ENCODE results near the gene SDHC. TPM values are rescaled to one million over a fixed set of nuclear protein-coding genes. Genes with fewer than 3 reads are reported as not detected.

Gene SDHC
- total and polyA plus RNA-seq, 2 of the 13 experiments (the other 11 are each of a cell fraction or from before 2014, with no cell fraction given) = 27.1 to 229 TPM

DNA sequence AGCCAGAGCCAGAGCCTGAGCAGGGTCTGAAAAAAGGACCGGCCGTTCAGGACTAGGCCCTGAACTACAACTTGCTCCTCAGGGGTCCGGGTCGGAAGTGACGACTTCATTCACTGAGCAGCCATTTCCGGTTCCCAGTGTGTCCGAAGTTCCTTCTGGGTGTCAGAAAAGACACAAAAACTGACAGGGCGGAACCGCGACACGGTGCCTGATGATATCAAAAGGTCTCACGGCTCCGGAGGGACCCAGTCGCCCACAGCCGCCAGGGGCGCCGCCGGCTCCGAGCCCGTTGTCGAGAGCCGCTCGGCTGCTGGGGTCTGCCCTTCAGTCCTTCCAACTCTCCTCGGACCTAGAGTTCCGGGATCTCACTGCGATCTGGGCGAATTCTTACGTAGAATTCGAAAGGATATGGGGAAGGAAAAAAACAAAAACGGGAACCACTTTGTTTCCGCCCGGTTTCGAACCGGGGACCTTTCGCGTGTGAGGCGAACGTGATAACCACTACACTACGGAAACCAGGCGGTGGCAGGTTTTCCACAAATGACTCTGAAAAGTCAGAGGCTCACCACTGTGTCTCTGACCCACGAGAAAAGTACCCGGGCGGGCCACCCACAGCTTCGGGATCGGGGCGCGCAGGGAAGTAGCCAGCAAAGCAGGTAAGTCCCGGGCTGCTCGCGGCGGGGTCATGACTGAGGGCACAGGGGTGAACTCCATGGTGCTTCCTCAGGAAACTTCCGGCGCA is 85.2 kb downstream of the SDHC start (continued):
- TF ChIP-seq FOXP1 (IDR thresholded peaks at IDR 0.05) (no peak), FOXP1 (CRISPR knock-in tag; IDR thresholded peaks at IDR 0.05) (no peak), PRPF4 (IDR thresholded peaks at IDR 0.05; ENCODE audit: low read depth, low read length, poor library complexity, severe bottlenecking) (no peak), BRF2 (CRISPR knock-in tag; IDR thresholded peaks at IDR 0.05) (no peak; the same call in none of the 2 replicates), ZIK1 (CRISPR knock-in tag; IDR thresholded peaks at IDR 0.05; ENCODE audit: borderline replicate concordance, low read depth) (no peak), ZNF598 (CRISPR knock-in tag; IDR thresholded peaks at IDR 0.05; ENCODE audit: borderline replicate concordance) (0 out of 2 replicates have a peak, but pooled peaks have one; percentile 84), SP2 (CRISPR knock-in tag; IDR thresholded peaks at IDR 0.05) (no peak), RORA (CRISPR knock-in tag; IDR thresholded peaks at IDR 0.05) (no peak), ISX (CRISPR knock-in tag; conservative IDR thresholded peaks at IDR 0.05) (no peak), ZNF33B (CRISPR knock-in tag; IDR thresholded peaks at IDR 0.05) (0 out of 2 replicates have a peak, but pooled peaks have one; percentile 23), HES4 (CRISPR knock-in tag; IDR thresholded peaks at IDR 0.05; ENCODE audit: borderline replicate concordance) (peak; percentile 70), E2F5 (CRISPR knock-in tag; conservative IDR thresholded peaks at IDR 0.05) (no peak), ZSCAN22 (CRISPR knock-in tag; IDR thresholded peaks at IDR 0.05) (0 out of 2 replicates have a peak, but pooled peaks have one; percentile 5), CCDC6 (CRISPR knock-in tag; IDR thresholded peaks at IDR 0.05) (peak; percentile 82; the same call in 1 of the 2 replicates), NFRKB (IDR thresholded peaks at IDR 0.05) (no peak), NR2F2 (IDR thresholded peaks at IDR 0.05; ENCODE audit: borderline replicate concordance, low read depth) (peak; percentile 44; the same call in 1 of the 2 replicates), SKI (IDR thresholded peaks at IDR 0.05; ENCODE audit: partially characterized antibody) (peak; percentile 46), ZNF556 (CRISPR knock-in tag; IDR thresholded peaks at IDR 0.05; ENCODE audit: borderline replicate concordance) (peak; percentile 61; the same call in 1 of the 2 replicates), KDM2A (CRISPR knock-in tag; IDR thresholded peaks at IDR 0.05; ENCODE audit: borderline replicate concordance, low read depth) (peak; percentile 88), HMG20B (CRISPR knock-in tag; conservative IDR thresholded peaks at IDR 0.05) (no peak), STAT6 (CRISPR knock-in tag; IDR thresholded peaks at IDR 0.05; ENCODE audit: borderline replicate concordance) (peak; percentile 57; the same call in 1 of the 2 replicates), ZMYM3 (CRISPR knock-in tag; IDR thresholded peaks at IDR 0.05) (no peak)
- TF ChIP-seq, protein P1, sequence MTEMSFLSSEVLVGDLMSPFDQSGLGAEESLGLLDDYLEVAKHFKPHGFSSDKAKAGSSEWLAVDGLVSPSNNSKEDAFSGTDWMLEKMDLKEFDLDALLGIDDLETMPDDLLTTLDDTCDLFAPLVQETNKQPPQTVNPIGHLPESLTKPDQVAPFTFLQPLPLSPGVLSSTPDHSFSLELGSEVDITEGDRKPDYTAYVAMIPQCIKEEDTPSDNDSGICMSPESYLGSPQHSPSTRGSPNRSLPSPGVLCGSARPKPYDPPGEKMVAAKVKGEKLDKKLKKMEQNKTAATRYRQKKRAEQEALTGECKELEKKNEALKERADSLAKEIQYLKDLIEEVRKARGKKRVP (CRISPR knock-in tag; IDR thresholded peaks at IDR 0.05) = peak in 1 of 2 experiments; percentile 61; a peak in 2 of 4 replicates
- TF ChIP-seq, protein P2, sequence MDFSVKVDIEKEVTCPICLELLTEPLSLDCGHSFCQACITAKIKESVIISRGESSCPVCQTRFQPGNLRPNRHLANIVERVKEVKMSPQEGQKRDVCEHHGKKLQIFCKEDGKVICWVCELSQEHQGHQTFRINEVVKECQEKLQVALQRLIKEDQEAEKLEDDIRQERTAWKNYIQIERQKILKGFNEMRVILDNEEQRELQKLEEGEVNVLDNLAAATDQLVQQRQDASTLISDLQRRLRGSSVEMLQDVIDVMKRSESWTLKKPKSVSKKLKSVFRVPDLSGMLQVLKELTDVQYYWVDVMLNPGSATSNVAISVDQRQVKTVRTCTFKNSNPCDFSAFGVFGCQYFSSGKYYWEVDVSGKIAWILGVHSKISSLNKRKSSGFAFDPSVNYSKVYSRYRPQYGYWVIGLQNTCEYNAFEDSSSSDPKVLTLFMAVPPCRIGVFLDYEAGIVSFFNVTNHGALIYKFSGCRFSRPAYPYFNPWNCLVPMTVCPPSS (IDR thresholded peaks at IDR 0.05) = no peak
